ENCODE measurements around the gene TMEM240.
"Not testable (repeated sequence)": the region's sequence is repeated elsewhere in the genome, so short reads cannot be mapped to it uniquely, and the experiment has no call there.

The TMEM240 gene

DNA sequence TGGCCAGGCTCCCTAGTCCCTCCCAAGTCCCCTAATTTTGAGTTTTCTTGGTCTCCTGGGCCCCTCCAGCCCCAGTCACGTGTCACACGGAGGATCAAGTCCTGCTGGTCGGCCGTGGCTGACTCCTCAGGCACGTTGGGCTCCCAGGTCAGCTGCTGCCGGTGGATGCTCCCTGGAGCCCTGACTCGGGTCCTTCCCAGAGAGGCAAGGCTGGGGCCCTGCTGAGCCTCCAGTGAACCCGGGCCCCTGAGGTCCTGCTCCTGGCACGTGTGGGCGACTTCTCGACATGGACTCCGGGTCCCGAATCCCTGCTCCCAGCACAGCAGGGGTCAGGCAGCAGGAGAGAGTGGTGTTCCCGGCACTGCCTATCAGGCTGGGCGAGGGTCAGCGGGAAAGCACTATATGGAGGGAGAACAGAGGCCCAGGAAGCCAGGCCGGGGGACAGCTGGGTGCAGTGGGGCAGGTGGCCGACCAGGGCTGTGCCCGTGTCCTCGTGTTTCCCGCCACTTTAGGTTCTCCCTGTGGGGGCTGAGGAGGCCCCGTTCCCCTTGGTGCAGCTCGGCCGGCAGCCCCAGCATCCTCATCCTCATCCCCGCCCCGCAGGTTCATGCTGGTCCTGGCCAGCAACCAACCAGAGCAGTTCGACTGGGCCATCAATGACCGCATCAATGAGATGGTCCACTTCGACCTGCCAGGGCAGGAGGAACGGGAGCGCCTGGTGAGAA lies 13.2 kb downstream of the TMEM240 start:
- DNase-seq (ENCODE audit: extremely low read depth in 1 of 2, low read depth in 1 of 2) = no peak

DNA sequence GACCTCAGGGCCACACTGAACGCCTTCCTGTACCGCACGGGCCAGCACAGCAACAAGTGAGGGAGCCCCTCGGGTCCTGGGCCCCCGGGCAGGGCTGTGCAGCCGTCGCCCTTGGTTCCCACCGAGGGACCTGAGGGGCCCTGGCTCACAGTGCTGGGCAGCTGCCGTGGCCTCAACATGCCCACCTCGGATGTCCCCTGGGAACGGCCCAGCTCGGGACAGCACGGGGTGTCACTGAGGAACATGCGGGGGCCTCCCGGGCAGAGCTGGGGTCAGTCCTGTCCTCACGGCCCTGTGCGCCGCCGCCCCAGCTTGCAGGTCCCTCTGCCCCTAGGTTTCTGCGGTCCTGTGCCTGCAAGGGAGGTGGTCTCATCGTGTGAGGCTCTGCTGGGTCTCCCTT lies 13.9 kb downstream of the TMEM240 start:
- not testable (repeated sequence) for DNase-seq (ENCODE audit: extremely low read depth in 1 of 2, low read depth in 1 of 2)

DNA sequence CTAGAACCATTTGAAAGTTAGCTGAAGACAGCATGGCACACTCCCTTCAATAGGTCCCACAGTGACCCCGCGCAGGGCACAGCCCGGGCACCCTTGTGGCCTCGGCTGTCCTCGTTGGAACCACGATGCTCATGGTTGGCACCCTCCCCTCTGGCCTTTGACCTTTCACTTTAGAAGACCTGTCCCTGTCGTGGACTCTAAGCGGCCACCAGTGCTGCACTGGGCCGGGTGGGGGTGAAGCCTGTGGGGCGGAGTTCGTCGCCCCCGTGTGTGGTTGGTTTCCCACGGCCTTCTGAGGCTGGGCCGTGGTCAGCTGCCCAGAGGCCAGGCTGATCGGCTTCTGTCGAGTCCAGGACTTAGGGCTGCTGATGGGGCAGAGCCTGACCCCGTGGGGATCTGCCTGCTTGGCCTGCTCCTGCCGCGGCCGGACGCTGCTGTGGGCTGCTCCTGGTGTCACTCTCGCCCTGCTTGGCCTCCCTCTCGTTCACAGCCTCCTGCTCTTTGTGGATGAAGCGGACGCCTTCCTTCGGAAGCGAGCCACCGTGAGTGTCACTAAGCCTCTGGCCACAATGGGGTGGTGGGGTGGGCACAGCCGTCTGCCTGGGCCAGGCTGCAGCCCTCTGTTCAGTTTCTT lies 15.6 kb downstream of the TMEM240 start:
- DNase-seq (ENCODE audit: extremely low read depth in 1 of 2, low read depth in 1 of 2) = not testable (repeated sequence)

DNA sequence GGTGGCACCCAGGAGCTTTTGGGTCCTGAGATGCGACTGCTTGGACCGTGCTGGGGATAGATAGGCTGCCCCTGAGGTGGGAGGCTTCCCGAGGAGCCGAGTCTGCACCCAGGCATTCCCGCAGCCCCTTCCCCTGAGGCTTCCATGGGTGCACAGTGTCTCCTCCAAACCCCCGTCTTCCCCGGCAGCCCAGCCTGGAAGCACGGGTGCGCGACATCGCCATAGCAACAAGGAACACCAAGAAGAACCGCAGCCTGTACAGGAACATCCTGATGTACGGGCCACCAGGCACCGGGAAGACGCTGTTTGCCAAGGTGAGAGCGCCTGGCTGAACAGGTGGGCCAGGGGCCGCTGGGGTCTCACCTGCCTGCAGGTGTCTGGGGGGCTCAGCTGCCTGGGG lies 16.8 kb downstream of the TMEM240 start:
- not testable (repeated sequence) for DNase-seq (ENCODE audit: extremely low read depth in 1 of 2, low read depth in 1 of 2)

DNA sequence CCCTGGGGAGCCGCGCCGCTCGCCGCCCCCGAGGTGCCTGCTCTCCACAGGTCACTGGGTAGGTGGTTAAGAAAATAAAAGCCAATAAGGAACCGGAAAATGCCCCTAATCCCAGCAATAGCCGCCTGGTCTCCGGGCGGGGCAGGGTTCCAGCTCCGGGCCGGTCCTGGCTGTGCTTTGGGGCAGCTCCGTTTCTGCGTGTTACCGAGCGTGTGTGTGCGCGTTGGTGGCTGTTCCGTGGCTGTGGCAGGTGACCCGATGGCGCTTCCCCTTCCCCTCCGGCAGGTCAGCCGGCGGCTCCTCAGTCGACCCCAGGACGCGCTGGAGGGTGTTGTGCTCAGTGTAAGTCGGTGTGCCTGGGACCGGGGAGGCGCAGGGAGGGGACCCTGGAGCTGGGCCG lies 17.2 kb downstream of the TMEM240 start:
- not testable (repeated sequence) for DNase-seq (ENCODE audit: extremely low read depth in 1 of 2, low read depth in 1 of 2)

DNA sequence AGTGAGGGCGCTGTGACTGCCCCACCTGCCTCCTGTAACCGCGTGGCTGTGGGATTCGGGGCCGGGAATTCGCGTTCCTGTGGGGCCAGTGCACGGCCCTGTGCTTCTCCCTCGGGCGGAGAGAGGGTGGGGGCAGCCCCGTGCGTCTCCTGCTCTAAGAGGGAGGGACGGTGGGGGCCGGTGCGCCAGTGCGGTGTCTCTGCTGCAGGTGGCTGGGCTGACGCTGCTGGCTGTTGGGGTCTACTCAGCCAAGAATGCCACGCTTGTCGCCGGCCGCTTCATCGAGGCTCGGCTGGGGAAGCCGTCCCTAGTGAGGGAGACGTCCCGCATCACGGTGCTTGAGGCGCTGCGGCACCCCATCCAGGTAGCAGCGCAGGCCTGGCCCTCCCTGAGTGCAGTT lies 17.9 kb downstream of the TMEM240 start:
- DNase-seq (ENCODE audit: extremely low read depth in 1 of 2, low read depth in 1 of 2) = not testable (repeated sequence)

DNA sequence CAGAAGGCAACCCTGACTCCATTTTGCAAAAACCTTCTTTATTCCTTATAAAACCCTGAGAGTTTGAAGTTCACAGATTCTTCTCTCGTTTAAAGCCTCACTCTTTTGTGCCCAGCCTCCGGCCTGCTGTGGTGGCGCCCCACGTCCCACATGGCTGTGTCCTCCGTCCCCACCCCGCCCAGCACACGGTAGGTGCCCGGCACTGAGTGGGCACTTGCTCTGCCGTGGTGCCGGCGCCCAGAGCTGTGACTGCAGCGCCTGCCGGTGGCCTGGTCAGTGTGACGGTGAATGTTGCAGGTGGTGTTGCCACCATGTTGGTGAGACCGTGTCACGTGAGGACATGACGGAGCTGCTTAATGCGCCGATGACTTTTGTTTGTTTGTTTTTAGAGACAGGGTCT lies 19.1 kb downstream of the TMEM240 start:
- no peak for DNase-seq (ENCODE audit: extremely low read depth in 1 of 2, low read depth in 1 of 2)

DNA sequence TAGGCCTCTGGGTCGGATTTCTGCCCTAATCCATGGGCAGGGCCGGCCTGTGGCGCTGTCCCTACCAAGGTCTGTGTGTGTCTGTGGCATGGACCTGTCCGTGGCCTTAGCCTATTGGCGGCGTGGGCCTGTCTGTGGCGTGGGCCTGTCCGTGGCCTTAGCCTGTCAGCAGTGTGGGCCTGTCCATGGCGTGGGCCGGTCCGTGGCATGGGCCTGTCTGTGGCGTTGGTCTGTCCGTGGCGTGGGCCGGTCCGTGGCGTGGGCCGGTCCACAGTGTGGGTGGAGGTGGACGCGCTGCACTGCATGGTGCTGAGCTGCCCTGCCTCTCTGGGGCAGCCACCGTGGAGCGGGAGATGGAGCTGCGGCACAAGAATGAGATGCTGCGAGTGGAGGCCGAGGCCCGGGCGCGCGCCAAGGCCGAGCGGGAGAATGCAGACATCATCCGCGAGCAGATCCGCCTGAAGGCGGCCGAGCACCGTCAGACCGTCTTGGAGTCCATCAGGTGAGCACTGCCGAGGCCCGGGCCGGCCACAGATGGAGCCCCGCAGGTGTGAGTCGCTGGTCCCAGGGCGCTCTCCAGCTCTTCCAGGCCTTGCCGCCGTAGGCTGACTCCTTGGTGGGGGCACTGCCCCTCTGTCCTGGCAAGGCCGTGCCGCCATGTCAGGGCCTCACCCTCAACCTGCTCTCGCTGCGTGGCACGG lies 20.5 kb downstream of the TMEM240 start:
- not testable (repeated sequence) for DNase-seq (ENCODE audit: extremely low read depth in 1 of 2, low read depth in 1 of 2)

DNA sequence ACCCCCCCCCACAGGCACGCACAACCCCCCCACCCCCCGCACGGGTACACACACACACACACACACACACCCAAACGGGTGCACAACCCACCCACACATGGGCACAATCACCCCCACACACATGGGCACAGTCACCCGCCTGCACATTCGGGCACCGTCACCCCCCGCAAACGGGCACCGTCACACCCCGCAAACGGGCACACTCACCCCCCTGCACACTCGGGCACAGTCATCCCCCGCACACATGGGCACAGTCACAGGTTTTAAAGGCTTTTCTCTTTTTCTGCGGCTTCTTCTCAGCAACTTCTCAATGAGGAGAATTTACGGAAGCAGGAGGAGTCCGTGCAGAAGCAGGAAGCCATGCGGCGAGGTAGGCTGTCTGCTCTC lies 21.8 kb downstream of the TMEM240 start:
- DNase-seq (ENCODE audit: extremely low read depth in 1 of 2, low read depth in 1 of 2) = not testable (repeated sequence)

DNA sequence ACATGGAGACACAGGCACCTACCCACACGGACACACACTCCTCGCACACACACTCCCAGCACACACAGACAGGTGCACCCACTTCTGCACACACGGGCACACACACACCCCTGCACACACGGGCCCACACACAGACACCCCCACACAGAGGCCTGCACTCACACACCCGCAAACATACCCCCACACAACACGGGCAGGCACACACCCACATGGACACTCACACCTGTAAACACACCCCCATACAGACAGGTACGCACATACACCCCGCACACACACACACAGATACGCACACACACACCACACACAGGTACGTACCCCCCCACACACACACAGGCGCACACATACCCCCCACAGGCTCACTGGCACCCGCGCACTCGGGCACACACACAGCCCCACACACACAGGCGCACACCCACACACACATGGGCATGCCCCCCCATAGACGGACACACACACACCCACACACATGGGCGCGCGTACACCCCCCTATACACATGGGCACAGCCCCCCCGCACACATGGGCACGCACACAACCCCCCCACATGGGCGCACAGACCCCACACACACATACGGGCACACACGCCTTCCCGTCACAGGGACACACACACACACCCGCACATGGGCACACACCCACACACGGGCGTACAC lies 22.3 kb downstream of the TMEM240 start:
- DNase-seq (ENCODE audit: extremely low read depth in 1 of 2, low read depth in 1 of 2) = no peak

DNA sequence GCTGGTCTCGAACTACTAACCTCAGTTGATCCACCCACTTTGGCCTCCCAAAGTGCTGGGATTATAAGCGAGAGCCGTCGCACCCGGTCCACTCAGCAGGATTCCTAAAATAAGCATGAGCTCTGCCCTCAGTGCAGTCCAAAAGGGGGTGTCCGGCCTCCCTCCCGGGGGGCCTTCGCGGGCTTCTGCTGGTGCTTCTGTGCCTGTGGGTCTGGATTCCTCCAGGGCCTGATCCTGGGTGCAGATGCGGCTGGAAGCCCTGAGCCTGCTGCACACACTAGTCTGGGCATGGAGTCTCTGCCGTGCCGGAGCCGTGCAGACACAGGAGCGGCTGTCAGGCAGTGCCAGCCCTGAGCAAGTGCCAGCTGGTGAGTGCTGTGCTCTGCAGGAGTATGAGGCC lies 23.5 kb downstream of the TMEM240 start:
- not testable (repeated sequence) for DNase-seq (ENCODE audit: extremely low read depth in 1 of 2, low read depth in 1 of 2)

DNA sequence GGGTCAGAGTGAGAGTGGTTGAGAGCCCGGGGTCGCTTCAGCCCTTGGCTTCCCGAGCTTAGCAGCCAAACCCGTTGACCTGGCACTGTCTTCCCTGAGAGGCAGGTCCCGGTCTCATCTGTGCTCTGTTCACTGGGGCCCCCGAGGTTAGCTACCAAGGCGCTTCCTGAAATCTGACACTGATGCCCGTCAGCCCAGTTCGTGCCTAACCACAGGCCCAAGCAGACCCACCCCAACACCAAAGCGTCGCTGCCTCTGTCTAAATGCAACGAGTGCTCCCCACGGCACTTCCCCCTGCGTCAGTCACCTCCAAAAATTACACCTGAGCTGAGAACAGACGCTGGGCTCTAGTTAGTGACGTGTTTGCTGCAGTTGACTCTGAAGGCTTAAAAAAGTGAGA lies 26.0 kb downstream of the TMEM240 start:
- not testable (repeated sequence) for DNase-seq (ENCODE audit: extremely low read depth in 1 of 2, low read depth in 1 of 2)

DNA sequence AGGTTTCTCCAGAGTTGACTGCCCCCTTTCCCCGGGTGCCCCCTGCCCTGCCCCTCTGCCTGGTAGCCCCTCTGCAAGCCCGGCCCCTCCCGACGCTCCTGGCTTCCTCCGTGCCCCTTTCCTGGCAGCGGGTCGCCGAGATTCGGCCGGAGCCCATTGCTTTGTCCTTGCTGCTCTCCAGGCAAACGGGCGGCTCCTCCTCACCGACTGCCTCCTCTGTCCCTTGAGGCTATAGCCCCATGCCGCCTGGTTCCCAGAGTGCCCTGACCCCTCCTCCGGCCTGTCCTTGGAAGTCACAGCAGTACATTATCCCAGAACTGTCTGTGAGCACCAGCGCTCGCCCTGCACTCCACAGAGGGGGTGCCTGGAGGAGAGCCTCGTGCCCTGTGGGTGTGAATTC lies 26.7 kb downstream of the TMEM240 start:
- DNase-seq (ENCODE audit: extremely low read depth in 1 of 2, low read depth in 1 of 2) = not testable (repeated sequence)

DNA sequence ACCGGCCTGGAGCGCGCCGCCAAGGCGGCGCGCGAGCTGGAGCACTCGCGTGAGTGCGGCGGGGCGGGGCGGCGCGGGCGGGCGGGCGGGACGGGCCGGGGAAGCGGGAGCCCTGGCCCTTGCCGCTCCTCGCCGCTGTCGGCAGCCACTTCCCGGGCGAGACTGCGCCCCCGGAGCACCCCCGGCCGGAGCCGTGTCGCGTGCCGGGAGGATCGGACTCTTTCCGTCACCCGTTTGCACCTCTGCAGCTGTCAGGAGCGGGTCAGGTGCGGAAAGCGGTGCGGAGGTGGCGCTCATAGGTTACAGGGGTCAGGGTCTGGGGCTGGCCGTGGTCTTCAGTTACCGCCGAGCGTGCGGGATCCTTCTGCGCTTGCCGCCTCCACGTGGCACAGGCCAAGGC lies 28.0 kb downstream of the TMEM240 start:
- peak in 1 of 2 donors; percentile 13 for DNase-seq (ENCODE audit: extremely low read depth in 1 of 2, low read depth in 1 of 2)

DNA sequence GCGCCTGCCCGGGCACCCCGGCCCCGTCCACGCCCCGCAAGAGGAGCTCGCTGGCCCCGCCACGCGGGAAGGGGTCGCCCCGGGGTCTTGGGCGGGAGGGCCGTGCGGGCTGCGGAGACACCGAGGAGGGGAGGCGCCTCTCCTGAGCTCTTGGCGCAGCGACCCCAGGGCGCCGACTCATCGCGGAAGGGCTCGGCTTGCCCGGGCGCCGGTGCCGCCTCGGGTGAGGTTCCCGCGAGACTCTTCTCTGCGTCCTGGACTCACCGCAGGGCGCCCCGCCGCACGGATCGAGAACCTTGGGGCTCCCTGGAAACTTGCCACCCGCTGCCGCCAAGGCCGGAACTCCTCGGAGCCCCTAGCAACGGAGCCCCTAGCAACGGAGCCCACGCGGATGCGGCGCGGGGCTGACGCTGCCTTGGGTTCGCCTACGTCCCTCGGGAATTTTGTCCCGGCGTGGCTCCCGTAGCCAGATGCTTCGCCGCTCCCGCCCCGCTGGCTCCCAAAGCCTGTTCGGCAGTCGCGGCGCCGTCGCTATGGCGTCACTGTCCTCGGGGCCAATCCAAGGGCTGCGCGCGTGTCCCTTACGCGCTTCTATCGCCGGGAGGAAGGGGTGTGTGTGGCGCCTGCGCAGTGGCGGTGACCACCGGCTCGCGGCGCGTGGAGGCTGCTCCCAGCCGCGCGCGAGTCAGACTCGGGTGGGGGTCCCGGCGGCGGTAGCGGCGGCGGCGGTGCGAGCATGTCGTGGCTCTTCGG lies 28.7 kb downstream of the TMEM240 start, which contains the start of gene ATAD3A:
Gene ATAD3A, plus strand, starts transcription at position 630 of the 753 bp plus-strand sequence. Its CDS starts 107 bp downstream, at position 737.
- peak; percentile 95 to 97 for DNase-seq (ENCODE audit: extremely low read depth in 1 of 2, low read depth in 1 of 2)

DNA sequence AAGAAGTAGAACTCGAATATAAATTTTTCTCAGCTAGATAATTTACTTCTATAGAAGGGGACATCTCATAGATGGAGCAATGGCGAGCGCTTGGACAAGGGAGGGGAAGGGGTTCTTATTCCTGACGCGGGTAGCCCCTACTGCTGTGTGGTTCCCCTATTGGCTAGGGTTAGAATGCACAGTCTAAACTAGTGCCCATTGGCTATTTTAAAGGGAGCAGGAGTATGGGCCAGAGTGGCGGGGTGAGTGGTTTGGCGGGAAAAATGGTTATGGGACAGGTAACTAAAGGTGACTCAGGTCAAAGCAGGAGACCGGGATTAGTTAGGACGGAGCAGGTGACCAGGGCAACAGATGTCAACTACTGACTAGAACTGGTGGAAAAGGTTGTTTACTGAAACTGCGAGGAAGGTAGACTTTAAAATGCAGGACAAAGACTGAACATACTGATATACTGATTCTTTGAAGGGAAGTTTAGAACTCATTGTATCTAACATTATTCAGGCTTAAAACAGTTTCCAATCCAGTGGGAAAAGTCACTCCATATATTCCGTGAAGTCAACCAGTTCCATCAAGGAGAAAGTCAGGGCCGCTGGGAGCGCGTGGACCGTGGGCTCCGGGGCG lies 29.4 kb downstream of the TMEM240 start:
- no peak for DNase-seq (ENCODE audit: extremely low read depth in 1 of 2, low read depth in 1 of 2)

DNA sequence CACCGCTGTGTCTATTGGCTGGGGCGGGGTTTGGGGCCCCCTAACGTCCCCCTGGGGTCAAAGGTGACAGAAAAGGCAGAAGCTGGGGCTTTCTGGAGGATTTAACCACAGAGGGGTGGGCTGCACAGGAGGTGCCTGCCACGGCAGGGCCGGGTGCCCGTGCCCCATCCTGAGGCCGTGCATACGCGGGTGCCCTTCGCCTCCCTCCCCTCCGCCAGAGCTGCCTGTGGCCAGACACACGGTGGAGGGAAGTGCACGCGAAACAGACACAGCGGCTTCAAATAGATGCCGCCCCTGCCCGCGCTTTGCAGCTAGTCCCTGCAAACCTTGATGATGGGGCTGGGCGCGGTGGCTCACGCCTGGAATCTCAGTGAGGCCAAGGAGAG lies 31.0 kb downstream of the TMEM240 start:
- DNase-seq (ENCODE audit: extremely low read depth in 1 of 2, low read depth in 1 of 2) = not testable (repeated sequence)

DNA sequence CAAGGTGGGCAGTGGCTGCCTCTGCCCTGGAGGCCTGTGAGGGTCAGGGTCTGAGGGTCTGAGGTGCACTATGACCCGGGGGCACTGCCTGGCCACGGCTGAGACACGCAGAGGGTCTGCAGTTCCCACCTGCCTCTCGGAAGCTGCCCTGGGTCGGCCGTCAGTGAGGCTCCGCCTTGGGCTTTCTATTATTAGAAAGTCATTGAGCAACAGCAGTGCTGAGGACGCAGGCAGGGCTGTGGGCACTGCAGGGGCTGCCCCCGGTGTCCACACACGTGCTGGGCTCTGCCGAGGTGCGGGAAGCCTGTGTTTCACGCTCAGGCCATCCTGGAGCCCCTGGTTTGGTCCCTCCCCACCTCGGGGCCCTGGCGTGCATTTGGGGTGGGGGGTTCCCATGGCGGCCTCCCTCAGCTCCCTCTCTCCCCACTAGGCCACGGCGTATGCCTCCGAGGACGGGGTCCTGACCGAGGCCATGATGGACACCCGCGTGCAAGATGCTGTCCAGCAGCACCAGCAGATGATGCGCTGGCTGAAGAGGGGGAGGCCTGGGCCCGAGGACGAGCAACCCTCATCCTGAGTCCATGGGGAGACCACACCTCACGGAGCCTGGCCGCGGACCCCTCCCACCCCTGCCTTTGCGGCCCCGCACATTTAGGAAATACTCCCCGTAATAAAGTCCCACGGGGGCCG lies 31.5 kb downstream of the TMEM240 start:
- DNase-seq (ENCODE audit: extremely low read depth in 1 of 2, low read depth in 1 of 2) = not testable (repeated sequence)

DNA sequence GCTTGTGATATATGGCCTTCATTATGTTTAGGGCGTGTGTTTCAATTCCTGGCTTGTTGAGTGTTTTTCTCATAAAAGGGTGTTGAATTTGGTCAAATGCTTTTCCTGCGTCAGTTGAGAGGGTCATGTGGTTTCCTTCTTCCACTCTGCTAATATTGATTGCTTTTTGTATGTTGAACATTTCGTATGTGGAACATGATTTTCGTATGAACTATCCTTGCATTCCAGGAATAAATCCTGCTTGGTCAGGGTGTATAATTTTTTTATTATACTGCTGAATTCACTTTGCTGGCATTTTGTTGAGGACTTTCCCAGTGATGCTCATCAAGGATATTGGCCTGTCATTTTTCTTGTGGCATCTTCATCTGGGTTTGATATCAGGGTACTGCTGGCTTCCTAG lies 33.1 kb downstream of the TMEM240 start:
- DNase-seq (ENCODE audit: extremely low read depth in 1 of 2, low read depth in 1 of 2) = no peak

DNA sequence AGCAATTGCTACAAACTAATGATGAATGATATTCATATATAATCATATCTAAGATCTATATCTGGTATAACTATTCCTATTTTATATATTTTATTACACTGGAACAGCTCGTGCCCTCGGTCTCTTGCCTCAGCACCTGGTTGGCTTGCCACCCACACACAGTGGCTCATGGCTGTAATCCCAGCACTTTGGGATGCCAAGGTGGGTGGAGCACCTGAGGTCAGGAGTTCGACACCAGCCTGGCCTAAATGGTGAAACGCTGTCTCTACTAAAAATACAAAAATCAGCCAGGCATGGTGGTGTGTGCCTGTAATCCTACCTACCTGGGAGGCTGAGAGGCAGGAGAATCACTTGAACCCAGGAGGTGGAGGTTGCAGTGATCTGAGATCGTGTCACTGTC lies 34.6 kb downstream of the TMEM240 start:
- DNase-seq (ENCODE audit: extremely low read depth in 1 of 2, low read depth in 1 of 2) = not testable (repeated sequence)
